ENCODE measurements around the gene BNC2. TPM values are rescaled to one million over a fixed set of nuclear protein-coding genes. Genes with fewer than 3 reads are reported as not detected.

The BNC2 gene
- total and polyA plus RNA-seq, 2 of the 4 experiments (the other 2 are of a cell fraction): 15.5 to 45.2 TPM

GRCh38 chr9:16611001-16611400 is 259.5 kb downstream of the BNC2 start:
- Histone ChIP-seq H3K14ac (replicated peaks; ENCODE audit: low read depth, low read length) (no peak overlapping the region), H3K4me3 (ENCODE audit: insufficient read depth, low read depth, low read length) (no peak overlapping the region), H2AK5ac (ENCODE audit: low read depth, low read length) (no peak overlapping the region), H3K4ac (ENCODE audit: low read depth, low read length) (no peak overlapping the region), H3K18ac (ENCODE audit: low read depth, low read length) (no peak overlapping the region), H4K5ac (ENCODE audit: low read depth, low read length) (no peak overlapping the region), H2BK15ac (ENCODE audit: low read depth, low read length) (no peak overlapping the region), H4K8ac (ENCODE audit: low read depth in 2 of 2, low read length in 2 of 2) (no peak overlapping the region), H3K27me3 (ENCODE audit: control insufficient read depth, insufficient read depth, low read length) (no peaks in the 10 kb centered on the region), H3K9me1 (ENCODE audit: insufficient read depth, low read length) (peaks cover 3% of the 10 kb centered on the region; the same call in 1 of the 2 replicates), H3K36me3 (ENCODE audit: control insufficient read depth, insufficient read depth, low read length) (no peaks in the 10 kb centered on the region), H2BK20ac (ENCODE audit: low read depth, low read length) (no peak overlapping the region), H3K79me1 (ENCODE audit: low read depth in 1 of 2, low read length in 2 of 2) (peaks cover 21 to 54% of the 10 kb centered on the region in 2 experiments; a peak in 3 of 4 replicates), H2AK9ac (replicated peaks; ENCODE audit: low read depth, low read length, poor library complexity) (no peak overlapping the region), H3K27ac (ENCODE audit: insufficient read depth, low read length) (no peak overlapping the region), H3K56ac (ENCODE audit: extremely low read depth, insufficient read depth, low read length) (no peak overlapping the region), H3K4me2 (ENCODE audit: low read depth, low read length) (no peak overlapping the region), H3K9me3 (ENCODE audit: control insufficient read depth, insufficient read depth, low read length) (no peaks in the 10 kb centered on the region), H3K4me1 (ENCODE audit: control insufficient read depth, insufficient read depth, low read length) (peaks cover 6% of the 10 kb centered on the region), H2BK5ac (ENCODE audit: low read depth, low read length, poor library complexity, severe bottlenecking) (no peak overlapping the region), H3K23ac (ENCODE audit: low read depth, low read length) (no peak overlapping the region), H3K9ac (ENCODE audit: low read depth, low read length) (no peak overlapping the region), H4K91ac (ENCODE audit: insufficient read depth, low read depth, low read length) (no peak overlapping the region), H2AFZ (replicated peaks; ENCODE audit: low read length, poor library complexity) (no peak overlapping the region), H2BK120ac (ENCODE audit: low read depth, low read length) (no peak overlapping the region), H4K20me1 (ENCODE audit: insufficient read depth, low read length) (peaks cover 5% of the 10 kb centered on the region; the same call in 1 of the 2 replicates)
- intact Hi-C loops (cut with micrococcal nuclease): no loop called here
- no TSS peak for BruUV-seq (replicated peaks)
- in situ Hi-C loops (cut with MboI; ENCODE audit: low sequenced_read_pairs): no loop called here
- ChIA-PET POLR2A (ENCODE audit: unreplicated experiment) (no interaction called here), CTCF (no interaction called here)
- dilution Hi-C loops (cut with HindIII; ENCODE audit: low sequenced_read_pairs, unreplicated experiment): no loop called here
- ATAC-seq (ENCODE audit: low read depth) (no peak), DNase-seq (no peak)
- no CpG with 5 or more reads among the region's 4 CpGs for WGBS, 2 experiments (ENCODE audit: extremely low coverage in 2 of 2, insufficient read length in 1 of 2)
- TF ChIP-seq MXI1 (IDR thresholded peaks at IDR 0.05; ENCODE audit: borderline replicate concordance, low read depth, low read length) (no peak), NFE2L2 (IDR thresholded peaks at IDR 0.05; ENCODE audit: low read depth, low read length) (no peak), RCOR1 (IDR thresholded peaks at IDR 0.05; ENCODE audit: insufficient replicate concordance, low read length) (no peak), CHD1 (IDR thresholded peaks at IDR 0.05; ENCODE audit: low read depth, low read length) (no peak), USF2 (IDR thresholded peaks at IDR 0.05; ENCODE audit: low read depth, low read length) (no peak)
